Activated naive CD8-positive, alpha-beta T cell treated with anti-CD3 and anti-CD28 coated beads for 36 hours (primary cell): ENCODE measurements around the gene UQCRFS1. TPM values are rescaled to one million over a fixed set of nuclear protein-coding genes. Genes with fewer than 3 reads are reported as not detected.
"Not testable (repeated sequence)": the region's sequence is repeated elsewhere in the genome, so short reads cannot be mapped to it uniquely, and the experiment has no call there.

Experiments used
- DNase-seq: peaks from one replicate; pipeline ENCODE4 v3.0.0; 2021
- H3K27ac Mint-ChIP-seq: one replicate; pipeline ENCODE4 v1.8.0; 2022; ENCODE audit warnings: mild to moderate bottlenecking, moderate library complexity, mixed read lengths
- H3K27me3 Mint-ChIP-seq: one replicate; pipeline ENCODE4 v1.8.0; 2022; ENCODE audit warnings: mild to moderate bottlenecking, mixed read lengths
- H3K36me3 Mint-ChIP-seq: one replicate; pipeline ENCODE4 v1.8.0; 2021; ENCODE audit warnings: mild to moderate bottlenecking, mixed read lengths
- H3K4me1 Mint-ChIP-seq: one replicate; pipeline ENCODE4 v1.8.0; 2021; ENCODE audit warnings: mixed read lengths
- H3K4me3 Mint-ChIP-seq: one replicate; pipeline ENCODE4 v1.8.0; 2022; ENCODE audit warnings: mild to moderate bottlenecking, moderate library complexity, mixed read lengths
- H3K9me3 Mint-ChIP-seq: one replicate; pipeline ENCODE4 v1.8.0; 2022; ENCODE audit warnings: mixed read lengths
- total RNA-seq, 2 experiments: library from RNA; stranded (reverse); gene quantifications; one replicate each; pipeline ENCODE4 v1.2.3, GENCODE V29; 2021

The UQCRFS1 gene
- total RNA-seq, 2 experiments from 2014 or later, result 58.6 to 60.1 TPM

GRCh38 chr19:29239213-29239776 lies 26.3 kb upstream of the UQCRFS1 start:
- no peak for DNase-seq
- H3K27ac Mint-ChIP-seq, result no peak overlapping the region
- no peaks in the 10 kb centered on the region for H3K36me3 Mint-ChIP-seq
- H3K4me1 Mint-ChIP-seq, result peaks cover 4% of the 10 kb centered on the region
- H3K9me3 Mint-ChIP-seq, result peaks cover 5% of the 10 kb centered on the region
- H3K4me3 Mint-ChIP-seq, result no peak overlapping the region
- H3K27me3 Mint-ChIP-seq, result peaks cover 7% of the 10 kb centered on the region

GRCh38 chr19:29233591-29233990 lies 20.6 kb upstream of the UQCRFS1 start:
- Mint-ChIP-seq H3K27ac (no peak overlapping the region), H3K27me3 (no peaks in the 10 kb centered on the region), H3K36me3 (no peaks in the 10 kb centered on the region), H3K9me3 (peaks cover 5% of the 10 kb centered on the region), H3K4me3 (no peak overlapping the region), H3K4me1 (no peaks in the 10 kb centered on the region)
- DNase-seq, result no peak

- Mint-ChIP-seq H3K36me3 (no peaks in the 10 kb centered on the region), H3K4me1 (no peaks in the 10 kb centered on the region), H3K27ac (no peak overlapping the region), H3K9me3 (peaks cover 5% of the 10 kb centered on the region), H3K4me3 (no peak overlapping the region), H3K27me3 (no peaks in the 10 kb centered on the region)
- DNase-seq, result no peak
Measured at GRCh38 chr19:29232315-29232852, 19.4 kb upstream of the UQCRFS1 start.

- not testable (repeated sequence) for H3K4me3 Mint-ChIP-seq, H3K4me1 Mint-ChIP-seq, DNase-seq, H3K27me3 Mint-ChIP-seq, H3K27ac Mint-ChIP-seq, H3K36me3 Mint-ChIP-seq, H3K9me3 Mint-ChIP-seq
Measured at GRCh38 chr19:29231306-29231705, 18.4 kb upstream of the UQCRFS1 start.

- H3K36me3 Mint-ChIP-seq, result no peaks in the 10 kb centered on the region
- no peak overlapping the region for H3K27ac Mint-ChIP-seq
- H3K4me1 Mint-ChIP-seq, result peaks cover 6% of the 10 kb centered on the region
- H3K9me3 Mint-ChIP-seq, result no peaks in the 10 kb centered on the region
- no peak for DNase-seq
- H3K4me3 Mint-ChIP-seq, result no peak overlapping the region
- peaks cover 19% of the 10 kb centered on the region for H3K27me3 Mint-ChIP-seq
Measured at GRCh38 chr19:29217616-29218015, 4.7 kb upstream of the UQCRFS1 start.

GRCh38 chr19:29216021-29216420 lies 3.1 kb upstream of the UQCRFS1 start:
- H3K4me3 Mint-ChIP-seq, result no peak overlapping the region
- no peak for DNase-seq
- peaks cover 7% of the 10 kb centered on the region for H3K27me3 Mint-ChIP-seq
- peaks cover 18% of the 10 kb centered on the region for H3K4me1 Mint-ChIP-seq
- peaks cover 15% of the 10 kb centered on the region for H3K36me3 Mint-ChIP-seq
- H3K27ac Mint-ChIP-seq, result no peak overlapping the region
- peaks cover 4% of the 10 kb centered on the region for H3K9me3 Mint-ChIP-seq

GRCh38 chr19:29215322-29215845 lies 2.4 kb upstream of the UQCRFS1 start:
- no peak overlapping the region for H3K27ac Mint-ChIP-seq
- no peak for DNase-seq
- peaks cover 21% of the 10 kb centered on the region for H3K36me3 Mint-ChIP-seq
- peaks cover 4% of the 10 kb centered on the region for H3K9me3 Mint-ChIP-seq
- peaks cover 7% of the 10 kb centered on the region for H3K27me3 Mint-ChIP-seq
- H3K4me1 Mint-ChIP-seq, result peaks cover 20% of the 10 kb centered on the region
- no peak overlapping the region for H3K4me3 Mint-ChIP-seq

GRCh38 chr19:29214411-29214810 lies 1.5 kb upstream of the UQCRFS1 start:
- no peak for DNase-seq
- Mint-ChIP-seq H3K36me3 (peaks cover 30% of the 10 kb centered on the region), H3K4me1 (peaks cover 29% of the 10 kb centered on the region), H3K9me3 (peaks cover 4% of the 10 kb centered on the region), H3K27ac (no peak overlapping the region), H3K27me3 (peaks cover 7% of the 10 kb centered on the region), H3K4me3 (no peak overlapping the region)

GRCh38 chr19:29212356-29212647 lies 649 bp downstream of the UQCRFS1 start:
- Mint-ChIP-seq H3K36me3 (peaks cover 38% of the 10 kb centered on the region), H3K4me3 (peak overlapping the region; percentile 99), H3K4me1 (peaks cover 37% of the 10 kb centered on the region), H3K27ac (peak overlapping the region; percentile 96), H3K9me3 (peaks cover 4% of the 10 kb centered on the region), H3K27me3 (peaks cover 7% of the 10 kb centered on the region)
- DNase-seq, result no peak

GRCh38 chr19:29211562-29212355 lies 1.2 kb downstream of the UQCRFS1 start:
- peaks cover 41% of the 10 kb centered on the region for H3K36me3 Mint-ChIP-seq
- peak; percentile 2 for DNase-seq
- peak overlapping the region; percentile 99 for H3K4me3 Mint-ChIP-seq
- peak overlapping the region; percentile 96 for H3K27ac Mint-ChIP-seq
- H3K9me3 Mint-ChIP-seq, result peaks cover 4% of the 10 kb centered on the region
- H3K4me1 Mint-ChIP-seq, result peaks cover 37% of the 10 kb centered on the region
- peaks cover 5% of the 10 kb centered on the region for H3K27me3 Mint-ChIP-seq

GRCh38 chr19:29211041-29211440 lies 1.9 kb downstream of the UQCRFS1 start:
- Mint-ChIP-seq H3K4me1 (peaks cover 37% of the 10 kb centered on the region), H3K27ac (peak overlapping the region; percentile 96), H3K36me3 (peaks cover 48% of the 10 kb centered on the region), H3K4me3 (peak overlapping the region; percentile 99)
- not testable (repeated sequence) for DNase-seq, H3K27me3 Mint-ChIP-seq, H3K9me3 Mint-ChIP-seq

GRCh38 chr19:29210502-29210901 lies 2.4 kb downstream of the UQCRFS1 start:
- peaks cover 39% of the 10 kb centered on the region for H3K4me1 Mint-ChIP-seq
- not testable (repeated sequence) for H3K27ac Mint-ChIP-seq, H3K27me3 Mint-ChIP-seq, H3K9me3 Mint-ChIP-seq, DNase-seq
- H3K4me3 Mint-ChIP-seq, result peak overlapping the region; percentile 25
- peaks cover 53% of the 10 kb centered on the region for H3K36me3 Mint-ChIP-seq

- peaks cover 37% of the 10 kb centered on the region for H3K4me1 Mint-ChIP-seq
Measured at GRCh38 chr19:29207403-29208187, 5.4 kb downstream of the UQCRFS1 start.

GRCh38 chr19:29206453-29206852 lies 6.5 kb downstream of the UQCRFS1 start:
- Mint-ChIP-seq H3K4me1 (peaks cover 29% of the 10 kb centered on the region), H3K9me3 (peaks cover 4% of the 10 kb centered on the region), H3K27ac (peak overlapping the region; percentile 38), H3K27me3 (no peaks in the 10 kb centered on the region), H3K36me3 (peaks cover 48% of the 10 kb centered on the region), H3K4me3 (no peak overlapping the region)
- DNase-seq, result no peak

More at GRCh38 chr19:29207403-29208187, 5.4 kb downstream of the UQCRFS1 start:
- H3K4me3 Mint-ChIP-seq, H3K9me3 Mint-ChIP-seq, H3K27ac Mint-ChIP-seq, DNase-seq, H3K27me3 Mint-ChIP-seq: not testable (repeated sequence)
- H3K36me3 Mint-ChIP-seq, result peaks cover 58% of the 10 kb centered on the region

GRCh38 chr19:29202281-29202680 lies 10.7 kb downstream of the UQCRFS1 start:
- H3K27ac Mint-ChIP-seq, result no peak overlapping the region
- H3K4me1 Mint-ChIP-seq, result peaks cover 6% of the 10 kb centered on the region
- H3K36me3 Mint-ChIP-seq, result peaks cover 22% of the 10 kb centered on the region
- H3K4me3 Mint-ChIP-seq, result no peak overlapping the region
- H3K9me3 Mint-ChIP-seq, result peaks cover 5% of the 10 kb centered on the region
- no peak for DNase-seq
- H3K27me3 Mint-ChIP-seq, result no peaks in the 10 kb centered on the region
